Right lobe of liver (tissue), 4 donors: ENCODE measurements around the gene B4GALT5.

ENCODE experiments used
- POLR2A ChIP-seq: fragments of 450-650 bp; IDR thresholded peaks from one replicate; pipeline ENCODE4 v1.6.1; 2017; ENCODE audit warnings: antibody characterized with exemption, mild to moderate bottlenecking
- TF ChIP-seq, protein P1 (sequence below), 4 donors: fragments of 200-600 bp in 3 of 4; fragments of 450-650 bp in 1 of 4; IDR thresholded peaks; one replicate each; pipeline versions ENCODE4 v1.5.1 to v1.8.0; 2016 to 2022; ENCODE audit warnings: antibody characterized with exemption in 4 of 4, mild to moderate bottlenecking in 2 of 4
- donor health status: DM: no; HTN: no; CAD: no.
- donor health status: DM: no; HTN: no; CAD: no.
- donor health status: DM: no; HTN: yes; CAD: no.

DNA sequence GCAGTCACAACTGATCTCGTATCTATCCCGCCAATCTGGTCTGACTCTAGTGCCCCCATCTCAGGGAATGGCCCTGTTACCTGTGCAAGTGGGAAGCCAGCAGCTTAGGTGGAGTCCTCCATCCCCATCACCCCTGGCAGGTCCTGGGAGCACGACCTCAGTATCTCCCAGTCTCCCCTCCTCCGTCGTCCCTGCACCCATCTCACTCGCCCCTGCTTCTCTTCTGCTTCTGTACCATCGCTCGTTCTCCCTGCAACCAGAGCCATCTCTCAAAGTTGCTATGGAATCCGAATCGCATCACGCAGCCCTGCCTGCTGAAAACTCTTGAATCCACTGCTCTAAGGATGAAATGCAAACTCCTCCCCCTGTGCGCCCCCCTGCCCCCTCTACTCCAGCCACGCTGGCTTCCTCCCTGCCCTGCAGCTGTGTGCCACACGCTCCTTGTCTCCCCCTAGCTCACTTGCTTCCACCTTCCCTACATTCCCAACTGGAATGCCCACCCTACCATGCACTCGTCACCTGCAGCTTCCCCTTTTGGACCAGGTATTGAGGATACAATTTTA is 81.7 kb downstream of the B4GALT5 start:
- TF ChIP-seq, protein P1, sequence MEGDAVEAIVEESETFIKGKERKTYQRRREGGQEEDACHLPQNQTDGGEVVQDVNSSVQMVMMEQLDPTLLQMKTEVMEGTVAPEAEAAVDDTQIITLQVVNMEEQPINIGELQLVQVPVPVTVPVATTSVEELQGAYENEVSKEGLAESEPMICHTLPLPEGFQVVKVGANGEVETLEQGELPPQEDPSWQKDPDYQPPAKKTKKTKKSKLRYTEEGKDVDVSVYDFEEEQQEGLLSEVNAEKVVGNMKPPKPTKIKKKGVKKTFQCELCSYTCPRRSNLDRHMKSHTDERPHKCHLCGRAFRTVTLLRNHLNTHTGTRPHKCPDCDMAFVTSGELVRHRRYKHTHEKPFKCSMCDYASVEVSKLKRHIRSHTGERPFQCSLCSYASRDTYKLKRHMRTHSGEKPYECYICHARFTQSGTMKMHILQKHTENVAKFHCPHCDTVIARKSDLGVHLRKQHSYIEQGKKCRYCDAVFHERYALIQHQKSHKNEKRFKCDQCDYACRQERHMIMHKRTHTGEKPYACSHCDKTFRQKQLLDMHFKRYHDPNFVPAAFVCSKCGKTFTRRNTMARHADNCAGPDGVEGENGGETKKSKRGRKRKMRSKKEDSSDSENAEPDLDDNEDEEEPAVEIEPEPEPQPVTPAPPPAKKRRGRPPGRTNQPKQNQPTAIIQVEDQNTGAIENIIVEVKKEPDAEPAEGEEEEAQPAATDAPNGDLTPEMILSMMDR (IDR thresholded peaks at IDR 0.05), result no peak
- no peak for TF ChIP-seq POLR2A
